HEK293T (cell line): Measurements from ENCODE around the gene TCF12.

Source experiments
- CTCF ChIA-PET: fragments of 350-600 bp; formaldehyde crosslinking; extraction: SDS; loops from one replicate; lab custom pipeline; 2021; ENCODE audit warnings: antibody characterized with exemption, inconsistent platforms; lab: Yijun Ruan, JAX
- POLR2A ChIA-PET: fragments of 350-600 bp; formaldehyde crosslinking; extraction: SDS; loops from one replicate; lab custom pipeline; 2020; ENCODE audit warnings: antibody characterized with exemption, inconsistent platforms; lab: Yijun Ruan, JAX
- DNase-seq: peaks from one replicate; pipeline ENCODE4 v3.0.0; 2012; ENCODE audit warnings: mixed read lengths; ENCODE audit errors: extremely low spot score
- ARNT ChIP-seq: fragments of 450-650 bp; IDR thresholded peaks from 2 replicates; pipeline ENCODE4 v1.6.1; 2017; ENCODE audit warnings: mild to moderate bottlenecking
- BHLHE40 ChIP-seq: fragments of 450-650 bp; IDR thresholded peaks from 2 replicates; pipeline ENCODE4 v1.6.1; 2016; ENCODE audit warnings: mild to moderate bottlenecking, moderate library complexity, borderline replicate concordance
- CTBP1 ChIP-seq: fragments of 450-650 bp; IDR thresholded peaks from 2 replicates; pipeline ENCODE4 v1.6.1; 2016; ENCODE audit warnings: borderline replicate concordance
- ELF4 ChIP-seq: fragments of 450-650 bp; IDR thresholded peaks from 2 replicates; pipeline ENCODE4 v1.6.1; 2017; ENCODE audit warnings: antibody characterized with exemption
- FOXA1 ChIP-seq: fragments of 450-650 bp; IDR thresholded peaks from 2 replicates; pipeline ENCODE4 v1.6.1; 2016; ENCODE audit warnings: mild to moderate bottlenecking
- FOXK2 ChIP-seq: fragments of 450-650 bp; IDR thresholded peaks from 2 replicates; pipeline ENCODE4 v1.6.1; 2016; ENCODE audit warnings: mild to moderate bottlenecking
- FOXM1 ChIP-seq: fragments of 450-650 bp; IDR thresholded peaks from 2 replicates; pipeline ENCODE4 v1.6.1; 2017; ENCODE audit warnings: mild to moderate bottlenecking, borderline replicate concordance
- HDGF ChIP-seq: fragments of 450-650 bp; IDR thresholded peaks from 2 replicates; pipeline ENCODE4 v1.6.1; 2017; ENCODE audit warnings: antibody characterized with exemption, borderline replicate concordance
- L3MBTL2 ChIP-seq: fragments of 450-650 bp; conservative IDR thresholded peaks from 2 replicates; pipeline ENCODE4 v1.6.1; 2016; ENCODE audit warnings: mild to moderate bottlenecking
- LEF1 ChIP-seq: fragments of 450-650 bp; IDR thresholded peaks from 2 replicates; pipeline ENCODE4 v1.6.1; 2017; ENCODE audit warnings: mild to moderate bottlenecking, borderline replicate concordance
- NFRKB ChIP-seq: fragments of 450-650 bp; IDR thresholded peaks from 2 replicates; pipeline ENCODE4 v1.6.1; 2016; ENCODE audit warnings: mild to moderate bottlenecking, moderate library complexity
- PKNOX1 ChIP-seq: fragments of 450-650 bp; IDR thresholded peaks from 2 replicates; pipeline ENCODE4 v1.6.1; 2016
- SP1 ChIP-seq: fragments of 450-650 bp; IDR thresholded peaks from 2 replicates; pipeline ENCODE4 v1.6.1; 2017
- SUZ12 ChIP-seq: fragments of 450-650 bp; IDR thresholded peaks from 2 replicates; pipeline ENCODE4 v1.6.1; 2016; ENCODE audit warnings: mild to moderate bottlenecking
- TARDBP ChIP-seq: fragments of 450-650 bp; IDR thresholded peaks from 2 replicates; pipeline ENCODE4 v1.6.1; 2016
- ZNF384 ChIP-seq: fragments of 450-650 bp; IDR thresholded peaks from 2 replicates; pipeline ENCODE4 v1.6.1; 2016

TCF12 gene

GRCh38 chr15:57283774-57284503 is 365.5 kb downstream of the TCF12 start:
- no peak for DNase-seq
- ChIA-PET POLR2A (no interaction called here), CTCF (no interaction called here)
- TF ChIP-seq FOXA1 (no peak), PKNOX1 (no peak), ZNF384 (no peak), SUZ12 (no peak), HDGF (no peak), TARDBP (no peak), FOXK2 (no peak), SP1 (no peak), ELF4 (no peak), CTBP1 (no peak), L3MBTL2 (no peak), BHLHE40 (no peak), NFRKB (no peak), ARNT (no peak), LEF1 (no peak), FOXM1 (no peak)

- POLR2A ChIA-PET = no interaction called here
- no peak for TF ChIP-seq SP1
- CTCF ChIA-PET = no interaction called here
- no peak for DNase-seq
These were observed 366.1 kb downstream of the TCF12 start for GRCh38 chr15:57284535-57284934.

DNA sequence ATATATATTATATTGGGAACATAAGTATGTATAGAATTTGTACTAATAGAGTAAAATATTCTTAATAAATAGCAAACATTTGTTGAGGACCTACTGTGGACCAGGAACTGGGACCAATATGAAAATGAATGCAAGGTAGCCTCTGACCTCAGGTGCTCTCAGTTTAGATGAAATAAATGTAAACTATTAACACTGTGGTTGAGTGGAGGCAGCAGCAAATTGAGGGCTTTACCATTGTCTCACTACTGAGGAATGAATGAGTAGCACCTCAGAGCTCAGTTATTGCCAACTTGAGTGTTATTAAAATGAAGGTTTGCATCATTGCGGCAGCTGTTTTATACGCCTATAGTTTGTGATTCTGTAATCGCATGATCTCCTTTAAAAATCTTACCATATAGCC is 366.9 kb downstream of the TCF12 start:
- CTCF ChIA-PET = no interaction called here
- no peak for DNase-seq
- POLR2A ChIA-PET = no interaction called here
- TF ChIP-seq L3MBTL2 = no peak
- no peak for TF ChIP-seq NFRKB
- TF ChIP-seq CTBP1 = no peak
- no peak for TF ChIP-seq ELF4
- TF ChIP-seq SP1 = no peak
- no peak for TF ChIP-seq LEF1
- TF ChIP-seq TARDBP = no peak
- TF ChIP-seq ZNF384 = no peak
- no peak for TF ChIP-seq BHLHE40
- TF ChIP-seq HDGF = no peak
- no peak for TF ChIP-seq FOXK2
- TF ChIP-seq ARNT = no peak
- no peak for TF ChIP-seq FOXM1
- no peak for TF ChIP-seq FOXA1
- TF ChIP-seq SUZ12 = no peak
- TF ChIP-seq PKNOX1 = no peak

DNA sequence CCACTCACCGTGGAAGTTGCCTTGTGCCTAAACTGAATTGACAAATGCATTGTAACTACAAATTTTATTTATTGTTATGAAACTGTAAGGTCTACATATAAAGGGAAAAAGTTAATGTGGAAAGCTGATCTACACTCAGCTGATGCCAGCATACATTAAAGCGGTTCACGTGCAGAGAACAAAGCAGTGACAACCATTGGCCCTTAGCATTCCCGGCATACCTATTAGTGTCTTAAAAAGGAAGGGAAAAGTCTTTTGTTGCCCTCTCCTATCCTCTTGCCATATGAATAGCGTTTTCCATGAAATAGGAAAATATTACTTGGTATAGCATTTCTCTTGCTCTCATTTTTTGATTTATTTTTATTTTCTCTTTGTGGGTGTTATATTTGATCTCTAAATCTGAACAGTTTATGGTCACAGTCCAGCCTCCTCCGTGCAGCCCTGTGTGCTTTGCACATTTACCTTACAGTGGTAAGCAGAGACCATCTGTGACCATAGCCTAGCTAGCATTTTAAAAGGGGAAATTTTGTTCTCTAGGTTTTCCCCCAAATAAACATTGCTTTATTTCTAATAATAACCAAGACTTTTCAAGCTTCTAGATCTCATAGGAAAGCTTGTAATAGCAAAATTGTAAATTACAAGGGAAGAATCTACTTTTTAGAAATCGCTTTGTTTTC is 368.1 kb downstream of the TCF12 start:
- POLR2A ChIA-PET = no interaction called here
- no peak for DNase-seq
- TF ChIP-seq LEF1 (no peak), BHLHE40 (no peak), HDGF (no peak), FOXA1 (no peak), SUZ12 (no peak)
- CTCF ChIA-PET = interaction anchor here (1.0 kb wide), 1 partner anchor 20 kb away, joined by 5 read pairs; no protein-coding TSS in a partner anchor

GRCh38 chr15:57287123-57287521 is 368.7 kb downstream of the TCF12 start:
- CTCF ChIA-PET = interaction anchor here (1.0 kb wide), 1 partner anchor 19 kb away, joined by 5 read pairs; no protein-coding TSS in a partner anchor
- TF ChIP-seq LEF1 (no peak), FOXM1 (no peak), HDGF (no peak), NFRKB (no peak), PKNOX1 (no peak), L3MBTL2 (no peak), ARNT (no peak), FOXA1 (no peak), SUZ12 (no peak), ZNF384 (no peak), ELF4 (no peak), FOXK2 (no peak), TARDBP (no peak), CTBP1 (no peak), BHLHE40 (no peak), SP1 (no peak)
- POLR2A ChIA-PET = no interaction called here
- DNase-seq = no peak

- ChIA-PET CTCF (no interaction called here), POLR2A (no interaction called here)
- no peak for DNase-seq
- no peak for TF ChIP-seq TARDBP
- no peak for TF ChIP-seq L3MBTL2
- TF ChIP-seq ELF4 = no peak
- no peak for TF ChIP-seq FOXK2
- no peak for TF ChIP-seq SP1
- no peak for TF ChIP-seq NFRKB
- TF ChIP-seq BHLHE40 = no peak
- no peak for TF ChIP-seq ARNT
- TF ChIP-seq ZNF384 = no peak
- no peak for TF ChIP-seq SUZ12
- no peak for TF ChIP-seq HDGF
These were observed 370.6 kb downstream of the TCF12 start for GRCh38 chr15:57288926-57289580.
